WTC11 (cell line): ENCODE results near the gene C5orf58. TPM values are rescaled to one million over a fixed set of nuclear protein-coding genes. Genes with fewer than 3 reads are reported as not detected.

Experiments used
- ATAC-seq: fragments of 200-7000 bp; cut with Tn5 transposase; 2 replicates; pipeline ENCODE4 v1.10.0; 2021; ENCODE audit warnings: mild to moderate bottlenecking, moderate library complexity
- CTCF ChIA-PET: fragments of 300-600 bp; sonication (Branson Sonifier 250); formaldehyde crosslinking; loops from one replicate; lab custom pipeline; 2021; ENCODE audit warnings: antibody characterized with exemption; lab: Charles Lee
- POLR2A ChIA-PET: fragments of 350-600 bp; sonication (Branson Sonifier 250); formaldehyde crosslinking; loops from one replicate; lab custom pipeline; 2021; ENCODE audit warnings: antibody characterized with exemption; lab: Charles Lee
- DNase-seq: peaks from one replicate; pipeline ENCODE4 v3.0.0; 2021; ENCODE audit warnings: low spot score
- H3K27ac Mint-ChIP-seq: 2 replicates; pipeline ENCODE4 v1.8.0; 2021; ENCODE audit warnings: mixed read lengths
- H3K27me3 Mint-ChIP-seq: 2 replicates; pipeline ENCODE4 v1.8.0; 2021; ENCODE audit warnings: low read depth, mild to moderate bottlenecking, moderate library complexity, mixed read lengths
- H3K36me3 Mint-ChIP-seq: 2 replicates; pipeline ENCODE4 v1.8.0; 2021; ENCODE audit warnings: mixed read lengths
- H3K4me1 Mint-ChIP-seq: 2 replicates; pipeline ENCODE4 v1.8.0; 2022; ENCODE audit warnings: mixed read lengths
- H3K4me3 Mint-ChIP-seq: 2 replicates; pipeline ENCODE4 v1.8.0; 2021; ENCODE audit warnings: mild to moderate bottlenecking, moderate library complexity, mixed read lengths
- H3K9me3 Mint-ChIP-seq: 2 replicates; pipeline ENCODE4 v1.8.0; 2021; ENCODE audit warnings: mixed read lengths
- GRHL2 ChIP-seq: fragments of 250-450 bp; sonication (Bioruptor Pico); IDR thresholded peaks from 2 replicates; pipeline ENCODE4 v1.8.0; 2022; ENCODE audit warnings: mild to moderate bottlenecking, moderate library complexity; ENCODE audit not compliant: insufficient replicate concordance, severe bottlenecking
- HMGXB4 ChIP-seq: sonication (generic); formaldehyde crosslinking; IDR thresholded peaks from 2 replicates; pipeline ENCODE4 v1.8.1; 2023; ENCODE audit warnings: mild to moderate bottlenecking, moderate library complexity, missing genetic modification reagents
- JUN ChIP-seq: sonication (generic); formaldehyde crosslinking; IDR thresholded peaks from 2 replicates; pipeline ENCODE4 v1.8.0; 2023; ENCODE audit warnings: mild to moderate bottlenecking, missing genetic modification reagents
- KAT7 ChIP-seq: sonication (generic); formaldehyde crosslinking; IDR thresholded peaks from 2 replicates; pipeline ENCODE4 v1.8.1; 2023; ENCODE audit warnings: missing genetic modification reagents, mild to moderate bottlenecking, borderline replicate concordance
- NFYB ChIP-seq: sonication (generic); formaldehyde crosslinking; conservative IDR thresholded peaks from 2 replicates; pipeline ENCODE4 v1.8.0; 2022; ENCODE audit warnings: low read depth, missing genetic modification reagents
- RELA ChIP-seq: sonication (generic); formaldehyde crosslinking; IDR thresholded peaks from 2 replicates; pipeline ENCODE4 v1.8.1; 2022; ENCODE audit warnings: missing genetic modification reagents, mild to moderate bottlenecking, borderline replicate concordance
- SMAD4 ChIP-seq: sonication (generic); formaldehyde crosslinking; IDR thresholded peaks from 2 replicates; pipeline ENCODE4 v1.8.0; 2022; ENCODE audit warnings: mild to moderate bottlenecking, missing genetic modification reagents
- SOX15 ChIP-seq: fragments of 250-450 bp; sonication (Bioruptor Pico); IDR thresholded peaks from 2 replicates; pipeline ENCODE4 v1.9.0; 2021; ENCODE audit warnings: mild to moderate bottlenecking
- STAT6 ChIP-seq: sonication (generic); formaldehyde crosslinking; conservative IDR thresholded peaks from 2 replicates; pipeline ENCODE4 v1.8.1; 2023; ENCODE audit warnings: mild to moderate bottlenecking, low read depth, missing genetic modification reagents, moderate library complexity
- USF1 ChIP-seq: sonication (generic); formaldehyde crosslinking; IDR thresholded peaks from 2 replicates; pipeline ENCODE4 v1.8.0; 2022; ENCODE audit warnings: mild to moderate bottlenecking, missing genetic modification reagents
- ZNF121 ChIP-seq: sonication (generic); formaldehyde crosslinking; IDR thresholded peaks from 2 replicates; pipeline ENCODE4 v1.8.0; 2023; ENCODE audit warnings: missing genetic modification reagents
- ZNF138 ChIP-seq: sonication (generic); formaldehyde crosslinking; conservative IDR thresholded peaks from 2 replicates; pipeline ENCODE4 v1.8.1; 2022; ENCODE audit warnings: mild to moderate bottlenecking, moderate library complexity, missing genetic modification reagents
- ZNF416 ChIP-seq: fragments of 250-450 bp; sonication (Bioruptor Pico); IDR thresholded peaks from 2 replicates; pipeline ENCODE4 v1.9.0; 2021; ENCODE audit warnings: mild to moderate bottlenecking, inconsistent platforms
- ZNF532 ChIP-seq: fragments of 250-450 bp; sonication (Bioruptor Pico); IDR thresholded peaks from 2 replicates; pipeline ENCODE4 v1.9.0; 2021; ENCODE audit warnings: mild to moderate bottlenecking, borderline replicate concordance
- total RNA-seq: library from RNA; stranded (reverse); gene quantifications from 3 replicates; pipeline ENCODE4 v1.2.3, GENCODE V29; 2021

Gene C5orf58
- total RNA-seq, 1 experiment from 2014 or later = 2.0 TPM

GRCh38 chr5:170223360-170223759 is 9.4 kb upstream of the C5orf58 start:
- ChIA-PET POLR2A (no interaction called here), CTCF (interaction anchor here (1.2 to 2.1 kb wide), 6 partner anchors 40 to 198 kb away, joined by 4 to 9 read pairs (median 6); no protein-coding TSS in a partner anchor)
- Mint-ChIP-seq H3K27ac (no peak overlapping the region), H3K4me1 (peaks cover 66% of the 10 kb centered on the region), H3K27me3 (peaks cover 19% of the 10 kb centered on the region), H3K4me3 (no peak overlapping the region), H3K9me3 (no peaks in the 10 kb centered on the region), H3K36me3 (no peaks in the 10 kb centered on the region)
- no peak for DNase-seq
- ATAC-seq = no peak
- no peak for TF ChIP-seq RELA
- TF ChIP-seq USF1 (CRISPR knock-in tag) = no peak
- TF ChIP-seq ZNF121 (CRISPR knock-in tag) = no peak

- H3K36me3 Mint-ChIP-seq = no peaks in the 10 kb centered on the region
- no peak for ATAC-seq
- ChIA-PET CTCF (interaction anchor here (1.0 to 2.1 kb wide), 6 partner anchors 40 to 197 kb away, joined by 3 to 9 read pairs (median 4); no protein-coding TSS in a partner anchor), POLR2A (no interaction called here)
- peaks cover 70% of the 10 kb centered on the region for H3K4me1 Mint-ChIP-seq
- H3K4me3 Mint-ChIP-seq = no peak overlapping the region
- DNase-seq = no peak
- peaks cover 19% of the 10 kb centered on the region for H3K27me3 Mint-ChIP-seq
- H3K27ac Mint-ChIP-seq = no peak overlapping the region
- TF ChIP-seq ZNF416 (CRISPR knock-in tag) = no peak
- TF ChIP-seq GRHL2 (CRISPR knock-in tag) = no peak
- no peak for TF ChIP-seq NFYB (CRISPR knock-in tag)
- no peak for TF ChIP-seq JUN (CRISPR knock-in tag)
- TF ChIP-seq KAT7 (CRISPR knock-in tag) = no peak
- TF ChIP-seq STAT6 (CRISPR knock-in tag) = no peak
- TF ChIP-seq SMAD4 (CRISPR knock-in tag) = no peak
- TF ChIP-seq ZNF138 (CRISPR knock-in tag) = no peak
- TF ChIP-seq SOX15 = no peak
- no peak for TF ChIP-seq HMGXB4
- no peak for TF ChIP-seq ZNF532 (CRISPR knock-in tag)
- H3K9me3 Mint-ChIP-seq = no peaks in the 10 kb centered on the region
Observed at GRCh38 chr5:170223906-170224305, 8.9 kb upstream of the C5orf58 start.
